H1 (cell line): ENCODE measurements around the gene CORO7. TPM values are rescaled to one million over a fixed set of nuclear protein-coding genes. Genes with fewer than 3 reads are reported as not detected.

ENCODE experiments used
- CBX5 ChIP-seq: fragments of 300-800, 300-1000 bp; sonication (generic); IDR thresholded peaks from 2 replicates; pipeline ENCODE4 v1.7.1; 2016; ENCODE audit warnings: antibody characterized with exemption, low read length, low read depth
- CBX8 ChIP-seq: fragments of 300-800, 300-1000 bp; sonication (generic); IDR thresholded peaks from 2 replicates; pipeline ENCODE4 v1.7.1; 2016; ENCODE audit warnings: low read depth, low read length, borderline replicate concordance
- RNF2 ChIP-seq: fragments of 200-900, 300-1000 bp; sonication (generic); IDR thresholded peaks from 2 replicates; pipeline ENCODE4 v1.7.1; 2016; ENCODE audit warnings: borderline replicate concordance, low read depth, mild to moderate bottlenecking, antibody characterized with exemption, low read length; ENCODE audit not compliant: poor library complexity, severe bottlenecking; ENCODE audit errors: missing control alignments
- polyA plus RNA-seq, 7 experiments: library from polyadenylated mRNA; depleted of rRNA in 3 of 7; stranded (reverse) in 5 of 7; unstranded in 2 of 7; fragments of >200 nt in 5 of 7; fragments of 200-250 nt in 2 of 7; gene quantifications; 1 replicate in 5 of 7; 2 replicates in 1 of 7; 4 replicates in 1 of 7; pipeline versions ENCODE4 v1.2.1 to v1.2.3, GENCODE V29; 2011 to 2013; ENCODE audit warnings: missing spikeins in 2 of 7, mixed read lengths in 2 of 7
- total RNA-seq: library from RNA; stranded (reverse); fragmentation: NEBNext Ultra II Directional; extraction: Animal tissue kit (Norgen Biotek cat#: 25700); gene quantifications from 2 replicates; pipeline ENCODE4 v1.2.1, GENCODE V29; 2021

Gene CORO7
- total and polyA plus RNA-seq, 2 of the 8 experiments (the other 6 are each of a cell fraction or from before 2014, with no cell fraction given) = 25.2 to 29.8 TPM

DNA sequence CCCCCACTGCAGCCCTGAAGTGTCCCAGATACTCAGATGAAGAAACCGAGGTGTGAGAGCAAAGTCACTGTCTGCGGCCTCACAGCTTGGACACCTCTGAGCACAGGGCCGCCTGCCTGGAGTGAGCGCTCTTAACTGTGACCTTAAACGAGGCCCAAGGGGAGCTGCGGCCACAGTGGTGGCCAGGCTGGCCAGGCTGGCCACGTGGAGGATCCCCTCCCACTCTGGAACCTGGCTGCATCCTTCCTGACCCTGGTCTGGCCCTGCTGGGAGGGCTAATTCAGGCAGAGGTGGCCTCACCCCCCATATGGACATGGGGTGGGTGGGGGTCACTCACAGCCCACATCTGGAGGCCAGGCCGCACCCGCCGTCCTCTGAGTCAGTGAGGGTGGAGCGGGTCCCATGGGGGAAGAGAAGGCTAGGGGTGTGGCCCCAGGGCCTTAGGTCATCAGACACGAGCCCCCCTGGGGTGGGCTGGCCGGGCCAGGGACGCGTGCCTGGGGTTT lies 38.2 kb downstream of the CORO7 start (continued):
- TF ChIP-seq RNF2 (no peak), CBX5 (no peak), CBX8 (no peak)
